NAMALWA (cell line): ENCODE results near the gene GLI3.

Experiments used
- DNase-seq: peaks from one replicate; pipeline ENCODE4 v3.0.0-alpha.2; 2015; ENCODE audit warnings: low spot score

The GLI3 gene

GRCh38 chr7:41971640-41972187 lies 265.3 kb downstream of the GLI3 start:
- no peak for DNase-seq

DNA sequence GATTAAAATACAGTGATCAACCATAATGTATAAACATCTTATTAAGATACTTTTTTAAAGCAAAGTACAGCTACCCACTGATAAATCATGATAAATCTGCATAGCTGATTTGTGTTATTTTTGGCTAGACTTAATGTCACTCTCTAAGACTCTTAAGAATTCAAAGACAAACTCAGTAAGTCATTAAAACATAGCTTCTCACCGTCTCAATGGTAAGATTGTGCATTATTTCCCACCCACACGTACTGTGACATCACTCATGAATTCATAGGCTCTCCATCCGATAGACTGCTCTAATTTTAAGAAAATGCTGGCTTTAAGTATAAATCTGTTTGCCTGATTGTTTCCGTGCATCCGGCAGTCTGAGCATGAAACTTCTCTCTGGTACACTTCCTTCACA lies 266.1 kb downstream of the GLI3 start:
- no peak for DNase-seq

GRCh38 chr7:41969561-41970105 lies 267.4 kb downstream of the GLI3 start:
- DNase-seq, result no peak

GRCh38 chr7:41967156-41967555 lies 269.9 kb downstream of the GLI3 start:
- DNase-seq, result no peak

DNA sequence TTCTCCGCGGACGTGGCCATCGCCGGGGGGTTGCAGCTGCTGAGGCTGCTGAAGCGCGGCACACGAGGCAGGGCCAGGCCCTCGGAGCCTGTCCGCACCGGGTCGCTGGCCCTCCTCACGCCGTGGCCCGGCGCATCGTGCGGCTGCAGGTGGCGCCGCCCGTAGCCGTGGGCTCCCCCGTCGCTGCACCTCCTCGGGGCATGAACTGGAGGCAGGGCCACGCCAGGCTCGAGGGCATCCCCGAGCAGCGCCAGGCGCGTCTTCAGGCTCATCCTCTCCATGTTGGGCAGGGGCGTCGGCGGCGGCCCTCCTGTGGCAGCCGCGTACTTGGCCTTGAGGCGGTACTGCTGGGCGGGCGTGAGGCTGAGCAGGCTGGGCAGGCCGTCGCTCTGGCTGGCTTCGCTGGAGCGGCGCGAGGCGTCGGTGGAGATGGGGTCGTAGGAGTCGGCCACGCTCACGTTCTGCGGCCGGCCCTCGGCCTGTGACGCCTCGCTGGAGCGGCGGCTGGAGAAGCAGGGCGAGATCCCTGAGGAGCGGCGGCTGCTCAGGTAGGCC lies 271.0 kb downstream of the GLI3 start:
- DNase-seq, result no peak

DNA sequence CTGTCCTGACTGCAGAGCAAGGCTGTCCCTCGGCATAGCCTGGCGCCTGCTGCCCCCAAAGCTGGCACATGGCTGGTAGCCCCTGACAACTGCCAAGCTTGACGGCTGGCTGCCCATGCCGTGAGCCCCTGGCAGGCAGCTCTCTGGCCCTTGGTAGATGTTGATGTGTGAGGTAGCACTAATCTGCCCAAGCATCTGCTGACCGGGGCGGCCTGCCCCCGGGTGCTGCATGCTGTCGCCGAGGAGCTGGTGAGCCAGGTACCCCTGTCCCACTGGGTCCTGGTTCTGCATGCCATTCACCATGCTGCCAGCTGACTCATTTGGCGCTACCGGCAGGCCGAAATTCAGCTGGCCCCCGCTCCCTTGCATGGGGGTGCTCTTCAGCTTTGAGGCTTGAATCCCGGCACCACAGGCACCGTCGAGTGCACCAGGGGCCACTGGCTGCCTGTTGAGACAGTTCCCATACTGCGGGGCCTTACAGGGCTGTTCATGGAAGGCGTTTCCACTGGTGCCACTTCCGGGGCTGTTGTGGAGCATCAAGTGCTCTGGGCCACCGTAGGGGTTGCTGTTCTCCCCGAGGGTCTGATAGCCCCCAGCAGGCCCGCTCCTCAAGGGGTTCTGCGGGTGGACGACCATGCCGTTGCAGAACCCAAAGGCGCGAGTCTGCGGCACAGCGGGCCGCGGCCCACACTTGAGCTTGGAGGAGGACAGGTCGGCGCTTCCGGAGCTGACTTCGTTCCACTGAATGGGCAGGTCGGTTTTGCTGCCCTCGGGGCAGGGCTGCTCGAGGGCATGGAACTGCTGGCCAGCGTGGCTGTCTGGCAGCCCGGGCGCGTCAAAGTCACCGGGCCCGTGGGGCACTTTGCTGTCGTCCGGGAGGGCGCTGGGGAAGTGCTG lies 271.9 kb downstream of the GLI3 start:
- DNase-seq, result no peak

GRCh38 chr7:41964183-41964753 lies 272.7 kb downstream of the GLI3 start:
- no peak for DNase-seq

DNA sequence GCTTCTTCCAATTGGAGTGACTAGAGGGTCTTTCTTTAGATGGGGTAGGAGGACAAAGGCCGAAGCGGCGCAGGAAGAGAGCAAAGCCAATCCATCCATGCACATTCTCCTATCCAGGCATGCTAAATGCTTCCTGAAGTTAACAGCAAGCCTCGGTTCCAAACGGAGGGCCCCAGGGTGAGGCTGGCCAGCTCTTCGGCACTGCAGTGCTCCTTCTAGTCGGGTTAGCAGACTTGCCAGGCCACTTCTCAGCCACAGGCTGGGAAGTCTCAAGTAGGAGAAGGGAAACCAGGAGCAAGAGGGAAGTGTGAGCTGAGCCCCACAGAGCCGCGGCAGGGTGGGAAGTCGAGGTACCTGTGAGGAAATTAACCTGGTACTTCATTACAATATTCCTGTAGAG lies 280.3 kb downstream of the GLI3 start:
- no peak for DNase-seq

DNA sequence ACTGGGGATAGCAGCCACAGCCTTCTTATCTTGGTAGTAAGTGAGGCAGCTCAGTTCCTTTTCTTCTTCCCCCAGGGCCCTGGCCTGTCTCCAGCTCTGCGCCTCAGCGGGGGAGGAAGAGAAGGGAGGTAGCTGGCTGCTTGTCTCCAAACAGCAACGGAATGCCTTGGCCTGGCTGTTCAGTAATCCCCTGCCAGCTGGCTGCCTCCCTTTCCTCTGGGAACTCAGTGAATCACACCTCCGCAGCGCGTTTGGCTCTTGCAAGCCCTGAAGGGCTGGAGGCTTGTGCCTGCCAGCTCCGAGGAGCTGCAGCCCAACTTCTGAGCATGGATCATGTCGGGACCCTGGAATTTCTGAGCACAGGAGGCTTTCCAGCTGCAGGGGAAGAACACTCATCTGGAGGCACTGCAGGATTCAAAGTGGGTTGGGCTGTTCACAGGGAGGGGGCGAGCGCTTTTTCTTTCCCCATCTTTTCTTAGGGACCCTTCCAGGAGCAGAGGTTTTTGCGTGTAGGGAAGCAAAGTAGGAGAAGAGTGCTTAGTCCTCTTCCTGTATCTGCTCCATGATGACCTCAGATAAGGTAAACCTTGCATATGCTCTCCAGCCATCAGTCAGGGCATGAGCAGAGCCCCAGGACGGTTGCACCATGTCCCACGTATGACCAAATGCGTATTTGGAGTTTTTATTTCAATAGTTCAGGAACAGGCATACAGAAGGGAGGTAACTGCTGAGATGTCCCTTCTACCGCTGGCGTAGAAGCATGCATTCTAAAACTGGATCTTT lies 280.9 kb downstream of the GLI3 start:
- no peak for DNase-seq

- DNase-seq, result no peak
Observed at GRCh38 chr7:41955451-41955850, 281.6 kb downstream of the GLI3 start.

- DNase-seq, result no peak
Observed at GRCh38 chr7:41954976-41955375, 282.0 kb downstream of the GLI3 start.

- no peak for DNase-seq
Observed at GRCh38 chr7:41948503-41948902, 288.5 kb downstream of the GLI3 start.

DNA sequence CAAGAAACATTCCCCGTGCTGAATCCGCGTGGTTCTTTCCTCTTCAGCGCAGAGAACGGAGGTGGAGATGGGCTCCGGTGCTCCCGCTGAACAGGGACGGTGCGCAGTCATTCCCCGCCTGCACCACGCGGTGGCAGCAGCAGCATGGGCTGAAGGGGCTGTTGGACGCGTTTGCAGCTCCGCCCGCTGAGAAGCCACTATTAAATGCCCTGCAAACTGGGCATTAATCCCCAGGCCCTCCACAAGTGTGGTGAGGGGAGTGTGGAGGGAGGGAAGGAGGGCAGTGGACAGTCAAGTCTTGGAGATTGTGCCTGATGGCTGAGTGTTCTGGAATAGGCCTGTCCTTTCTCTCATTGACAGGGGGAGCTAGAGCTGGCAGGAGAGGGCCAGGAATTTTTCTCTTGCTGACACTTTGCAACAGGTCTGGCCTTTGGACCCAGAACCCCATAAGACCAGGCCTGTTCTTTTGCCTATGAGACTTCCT lies 293.9 kb downstream of the GLI3 start:
- peak; percentile 86 for DNase-seq

DNA sequence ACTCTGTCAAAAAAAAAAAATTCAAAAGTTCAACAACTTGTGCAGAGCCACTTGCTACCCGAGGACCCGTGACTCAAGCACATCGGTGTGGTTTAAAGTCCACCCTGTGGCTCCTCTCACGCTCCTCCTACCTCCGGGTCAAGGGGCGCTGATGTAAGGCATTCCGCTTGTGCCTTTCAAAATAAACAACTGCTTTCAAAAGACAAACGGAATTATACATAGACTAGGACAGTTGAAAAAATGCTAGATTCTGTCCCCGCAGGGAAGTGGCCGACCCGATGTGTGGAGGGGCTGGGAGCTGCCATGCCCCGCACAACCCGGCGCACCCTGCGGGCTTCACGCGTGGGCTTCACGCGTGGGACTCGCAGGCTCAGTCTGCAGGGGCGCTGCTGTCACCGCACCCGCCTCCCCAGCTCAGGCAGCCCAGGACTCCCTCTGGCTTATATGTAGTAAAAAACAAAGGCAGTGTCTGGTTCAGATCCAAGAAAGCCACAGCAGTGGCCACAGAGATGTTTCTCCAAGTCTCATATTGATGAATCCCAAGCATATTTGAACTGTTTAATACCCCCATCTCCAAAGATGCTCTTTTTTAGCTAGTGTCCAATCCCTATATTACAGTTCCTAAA lies 294.4 kb downstream of the GLI3 start:
- no peak for DNase-seq

DNA sequence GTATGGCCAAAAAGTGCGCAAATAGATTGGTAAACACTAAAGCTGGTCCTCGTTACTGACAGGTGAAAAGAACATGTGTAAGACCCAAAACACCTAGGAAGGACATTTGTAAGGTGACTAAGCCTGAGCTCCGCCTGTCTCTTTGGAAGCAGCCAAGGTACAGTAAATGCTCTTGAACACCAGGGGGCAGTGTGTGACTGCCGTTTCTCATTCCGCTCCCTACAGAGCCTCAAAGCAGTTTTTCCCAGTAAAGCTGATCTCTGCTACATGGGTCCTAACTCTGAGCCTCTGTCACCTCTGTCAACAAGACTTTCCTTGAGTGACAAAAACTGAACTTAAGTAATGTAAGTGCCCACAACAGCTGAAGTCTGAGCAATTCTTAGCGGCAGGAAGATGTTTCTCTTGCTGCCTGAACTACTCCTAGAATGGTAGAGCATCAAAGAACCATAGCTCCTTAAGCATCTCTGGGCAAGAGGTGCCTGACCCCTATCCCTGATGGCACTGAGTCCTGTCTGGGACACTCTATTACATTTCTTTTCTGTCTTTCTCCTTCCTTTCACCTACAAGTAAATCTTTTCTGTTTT lies 296.2 kb downstream of the GLI3 start:
- peak; percentile 74 for DNase-seq

DNA sequence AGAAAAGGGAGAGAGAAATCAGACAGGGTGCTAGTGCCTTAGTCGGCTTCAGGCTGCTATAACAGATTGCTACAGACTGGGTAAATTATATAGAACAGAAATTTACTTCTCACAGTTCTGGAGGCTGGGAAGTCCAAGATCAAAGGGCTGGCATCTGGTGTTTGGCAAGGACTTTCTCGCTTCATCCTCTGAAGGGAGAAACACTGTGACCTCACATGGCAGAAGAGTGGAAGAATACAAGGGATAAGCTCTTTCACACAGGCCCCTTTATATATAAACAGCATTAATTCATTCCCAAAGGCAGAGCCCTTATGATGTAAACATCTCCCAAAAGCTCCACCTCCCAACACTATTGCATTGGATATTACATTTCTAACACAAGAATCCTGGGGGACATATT lies 298.6 kb downstream of the GLI3 start:
- no peak for DNase-seq

- DNase-seq, result no peak
Observed at GRCh38 chr7:41933427-41933826, 303.6 kb downstream of the GLI3 start.

DNA sequence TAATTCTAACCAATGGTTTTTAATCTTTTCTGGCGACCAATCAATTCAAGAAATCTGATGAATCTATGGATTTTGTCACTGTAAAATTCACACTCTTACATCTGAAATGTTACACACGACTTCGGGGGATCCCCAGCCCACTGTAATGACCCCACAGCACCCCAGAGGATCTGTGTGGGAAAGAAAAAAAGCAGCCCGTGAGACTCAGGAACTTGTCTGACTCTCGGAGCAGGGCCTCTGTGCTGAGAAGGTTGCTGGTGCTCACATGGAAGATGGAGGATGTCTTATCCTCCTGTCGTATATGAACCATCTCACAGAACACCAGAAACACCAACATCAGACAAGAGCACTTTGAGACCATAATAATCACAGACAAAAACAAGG lies 305.8 kb downstream of the GLI3 start:
- DNase-seq, result no peak

DNA sequence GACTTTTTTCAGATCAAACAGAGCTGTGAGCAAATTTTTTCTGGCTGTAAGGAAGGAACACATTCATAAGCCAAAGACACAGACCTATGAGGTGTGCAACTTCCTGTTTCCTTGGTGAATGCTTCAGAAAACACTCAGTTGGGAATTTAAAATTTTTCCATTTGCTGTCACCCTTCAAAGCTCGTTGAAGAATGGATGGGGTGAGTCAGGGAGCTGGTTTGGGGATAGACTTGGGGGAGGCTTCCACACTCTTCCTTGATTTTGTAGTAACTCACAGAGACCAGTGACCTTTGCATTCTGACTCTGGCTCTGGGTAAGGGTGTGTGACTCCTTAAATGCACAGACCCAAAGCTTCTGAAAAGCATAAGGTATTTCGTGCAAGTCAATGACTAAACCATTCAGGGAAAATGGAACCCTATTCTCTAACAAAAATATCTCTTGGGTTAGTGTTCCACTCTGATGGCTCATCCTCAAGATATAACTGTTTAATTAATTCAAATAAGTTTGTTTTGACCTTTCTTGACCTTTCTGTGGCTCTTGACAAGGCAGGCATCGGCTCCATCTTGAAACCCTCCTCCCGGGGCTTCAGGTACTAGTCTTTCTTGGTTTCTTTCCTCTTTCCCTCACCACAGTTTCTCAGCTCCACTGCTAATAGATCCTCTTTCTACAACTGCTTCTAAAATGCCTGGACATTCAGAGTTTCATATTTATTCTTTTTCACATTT lies 306.3 kb downstream of the GLI3 start:
- DNase-seq, result no peak

DNA sequence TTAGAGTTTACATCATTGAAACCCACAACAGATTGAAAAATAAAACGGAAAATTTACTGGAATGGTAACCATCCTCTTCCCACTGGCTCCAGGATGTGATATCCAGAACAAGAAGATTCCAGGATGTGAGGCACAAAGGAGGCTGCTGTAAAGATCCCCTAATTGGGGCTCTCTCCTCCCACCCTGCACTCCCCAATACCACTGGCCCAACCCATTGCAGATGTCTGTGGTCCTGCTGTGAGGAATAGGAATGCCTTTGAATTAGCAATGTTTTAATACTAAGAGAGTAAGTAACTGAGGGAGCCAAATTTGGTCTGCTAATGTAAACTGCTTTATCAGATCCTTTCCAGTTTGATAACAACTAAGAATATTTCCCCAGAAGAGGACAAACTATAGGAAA lies 308.2 kb downstream of the GLI3 start:
- DNase-seq, result no peak
